HG02852 (cell line): Measurements from ENCODE around the gene TMPRSS4.
"Not testable (repeated sequence)": the region's sequence is repeated elsewhere in the genome, so short reads cannot be mapped to it uniquely, and the experiment has no call there.

ENCODE experiments used
- ATAC-seq: cut with Tn5 transposase; IDR thresholded peaks from one replicate; pipeline ENCODE4 v1.9.1; 2021; ENCODE audit warnings: mild to moderate bottlenecking, moderate library complexity; ENCODE audit not compliant: unreplicated experiment

Gene TMPRSS4

DNA sequence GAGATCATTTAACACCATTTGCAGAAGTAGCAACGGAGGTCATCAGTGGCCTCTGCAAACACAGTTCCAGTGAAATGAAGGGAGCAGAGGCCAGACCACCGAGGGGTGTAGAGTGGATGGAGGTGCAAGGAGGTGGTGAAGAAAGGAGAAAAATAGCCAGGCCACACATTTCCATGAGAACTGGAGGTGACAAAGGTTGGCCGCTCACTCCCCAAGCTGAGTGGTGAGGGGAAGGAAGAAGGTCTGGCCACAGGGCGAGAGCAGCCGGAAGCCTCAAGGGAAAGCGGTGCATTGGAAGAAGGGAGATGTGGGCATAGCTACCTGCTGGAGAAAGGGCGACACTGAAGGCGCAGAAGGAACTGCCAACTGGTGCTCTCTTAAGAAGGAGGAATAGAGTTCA lies 20.1 kb upstream of the TMPRSS4 start:
- no peak for ATAC-seq

DNA sequence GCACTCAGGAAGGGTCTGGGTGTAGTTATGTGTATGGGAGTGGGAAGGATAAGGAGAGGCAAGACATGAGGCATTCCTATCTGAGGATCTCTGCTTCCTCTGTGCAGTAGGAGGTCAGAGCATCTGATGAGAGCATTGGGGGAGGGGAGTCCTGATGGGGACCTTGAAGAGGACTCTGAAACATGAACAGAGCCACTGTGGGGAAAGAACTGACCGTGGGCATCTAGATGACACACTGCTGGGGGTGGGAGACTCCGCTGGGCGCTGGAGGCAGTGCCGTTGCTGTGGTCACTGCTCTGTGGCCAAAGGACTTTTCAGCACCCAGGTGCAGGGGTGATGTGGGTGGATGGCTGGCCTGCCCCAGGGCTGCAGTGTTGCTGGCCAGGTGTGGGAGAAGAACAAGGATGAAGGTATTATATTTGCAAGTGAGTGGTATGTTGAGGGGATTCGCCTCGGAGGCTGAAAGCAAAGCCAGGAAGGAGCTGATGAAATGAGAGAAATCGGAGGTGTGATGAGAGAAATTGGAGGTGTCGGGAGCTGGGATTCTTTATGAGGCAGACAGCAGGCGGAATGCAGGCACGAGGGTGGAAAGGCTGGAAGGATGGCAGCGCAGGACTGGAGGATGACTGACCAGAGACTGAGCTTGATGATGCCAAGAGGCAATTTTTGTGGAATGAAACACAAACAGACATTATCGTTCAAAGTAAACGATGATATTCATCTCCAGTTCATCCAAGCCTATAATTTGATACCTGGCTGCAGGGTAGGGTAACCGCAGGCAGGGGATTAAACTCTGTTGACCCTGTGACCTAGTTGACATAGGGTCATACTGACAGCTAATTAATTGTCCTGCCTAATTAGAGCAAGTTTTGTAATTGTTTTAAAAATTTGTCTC lies 19.4 kb upstream of the TMPRSS4 start:
- no peak for ATAC-seq

DNA sequence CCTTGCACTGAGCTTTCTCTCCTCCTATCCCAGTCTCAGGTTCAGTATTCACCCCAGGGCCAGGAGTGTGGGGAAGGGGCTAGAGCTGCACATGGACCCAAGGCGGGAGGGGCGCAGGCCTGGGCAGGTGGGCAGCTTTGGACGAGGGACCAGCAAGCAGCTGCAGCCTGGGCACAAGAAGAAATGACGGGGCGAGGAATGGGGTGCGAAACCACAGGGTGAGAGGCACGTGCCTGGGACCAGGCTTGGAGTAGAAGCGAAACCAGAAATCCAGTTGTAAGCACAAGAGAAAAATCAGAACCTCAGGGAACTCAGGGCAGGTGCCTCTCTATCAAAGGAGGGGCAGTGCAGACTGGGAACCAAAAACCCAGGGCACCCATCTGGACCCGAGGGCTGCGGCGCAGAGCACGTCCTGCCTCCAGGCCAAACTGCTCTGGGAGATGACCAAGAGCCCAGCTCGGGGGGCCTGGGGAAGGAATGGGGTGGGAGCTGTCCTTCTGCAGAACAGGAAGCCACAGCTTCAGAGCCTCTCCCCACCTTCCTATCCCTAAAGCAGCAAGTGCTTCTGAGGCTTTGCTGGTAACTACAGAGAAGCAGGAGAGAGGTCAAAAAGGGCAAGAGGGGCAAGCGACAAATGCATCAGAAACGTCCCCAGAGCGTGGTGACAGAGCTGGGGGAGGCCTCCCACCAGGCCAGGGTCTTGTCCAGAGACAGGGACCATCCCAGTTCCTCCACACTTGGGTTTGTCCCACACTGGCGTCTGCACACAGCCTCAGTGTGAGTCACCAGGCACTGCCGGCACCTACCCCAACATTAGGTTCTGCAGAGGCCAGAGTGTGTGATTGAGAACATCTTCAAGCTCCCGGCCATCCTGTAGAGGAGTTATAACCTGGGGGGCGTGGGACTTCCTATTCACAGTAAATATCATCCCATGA lies 18.3 kb upstream of the TMPRSS4 start:
- no peak for ATAC-seq

DNA sequence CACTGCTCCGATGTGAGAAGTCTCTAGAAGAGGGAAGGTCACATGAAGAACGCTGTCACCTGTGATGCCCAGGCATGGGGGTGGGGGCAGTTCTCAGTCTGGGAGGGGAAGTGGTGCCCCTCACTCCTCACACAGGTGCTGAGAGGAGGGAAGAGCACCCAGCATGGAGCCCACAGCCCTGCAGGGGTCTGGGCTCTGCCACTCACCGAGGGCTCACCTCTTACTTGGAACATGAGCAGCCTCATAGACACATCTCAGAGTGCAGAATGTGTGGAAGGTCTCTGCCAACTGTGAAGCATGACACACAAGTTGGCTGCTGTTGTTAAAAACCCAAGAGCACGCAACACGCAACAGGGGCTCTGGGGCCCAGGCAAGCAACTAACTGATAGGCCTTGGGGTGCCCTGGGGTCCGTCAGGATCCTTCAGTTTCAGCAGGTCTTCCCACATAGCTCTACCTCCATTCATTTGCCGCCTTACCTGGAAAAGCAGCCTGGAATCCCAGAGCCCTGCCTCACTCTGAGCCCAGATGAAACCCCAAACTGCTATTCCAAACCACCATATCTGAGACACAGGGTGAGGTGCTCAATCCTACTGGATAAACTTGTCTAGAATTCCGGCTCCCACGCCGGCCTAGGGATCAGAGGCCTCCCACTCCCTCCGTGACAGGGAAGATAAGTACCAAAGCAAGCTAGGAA lies 17.5 kb upstream of the TMPRSS4 start:
- ATAC-seq = no peak

DNA sequence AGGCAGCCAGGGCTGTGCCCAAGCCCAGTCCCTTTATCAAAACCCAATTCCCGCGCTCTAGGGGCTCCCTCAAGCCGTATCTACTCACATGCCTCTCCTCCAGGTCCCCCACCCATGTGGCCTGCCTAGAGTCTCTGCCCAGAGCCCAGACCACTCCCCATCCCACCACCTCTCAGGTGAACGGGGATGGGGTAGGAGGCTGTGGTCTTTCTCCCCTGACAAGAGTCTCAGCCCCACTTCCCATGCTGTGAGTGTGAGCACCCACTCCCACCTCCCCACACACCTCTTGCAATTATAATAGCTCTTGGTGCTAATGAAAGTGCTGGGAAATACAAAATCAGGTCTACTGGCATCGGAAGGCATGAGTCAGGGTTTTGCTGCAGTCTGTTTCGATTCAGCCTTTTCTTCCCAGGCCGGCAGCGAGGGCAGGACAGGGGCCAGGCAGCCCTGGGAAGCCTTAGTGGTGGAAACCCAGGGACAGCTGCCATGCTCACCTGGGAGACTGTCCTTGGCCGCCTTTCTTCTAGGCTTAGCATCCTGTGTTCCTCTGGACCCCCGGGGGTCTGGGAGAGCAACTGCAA lies 16.7 kb upstream of the TMPRSS4 start:
- no peak for ATAC-seq

DNA sequence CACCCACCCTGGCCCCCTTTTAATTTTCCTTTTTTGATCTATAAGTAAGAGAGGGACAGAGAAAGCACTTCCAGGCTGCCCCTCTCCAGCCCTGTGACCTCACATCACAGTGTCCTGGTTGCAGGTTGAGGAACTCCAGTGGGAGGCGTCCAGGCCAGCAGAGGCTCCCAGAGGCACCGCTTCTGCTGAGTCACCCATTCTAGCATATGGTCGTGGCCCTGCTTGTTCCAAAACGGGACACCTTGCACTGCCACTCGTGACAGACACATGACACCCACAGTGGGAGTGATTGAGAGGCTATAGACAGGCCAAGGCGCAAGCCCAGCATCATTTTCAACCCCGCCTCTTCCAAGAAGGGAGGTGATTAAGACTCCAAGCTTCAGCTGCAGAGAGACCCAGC lies 16.0 kb upstream of the TMPRSS4 start:
- no peak for ATAC-seq

DNA sequence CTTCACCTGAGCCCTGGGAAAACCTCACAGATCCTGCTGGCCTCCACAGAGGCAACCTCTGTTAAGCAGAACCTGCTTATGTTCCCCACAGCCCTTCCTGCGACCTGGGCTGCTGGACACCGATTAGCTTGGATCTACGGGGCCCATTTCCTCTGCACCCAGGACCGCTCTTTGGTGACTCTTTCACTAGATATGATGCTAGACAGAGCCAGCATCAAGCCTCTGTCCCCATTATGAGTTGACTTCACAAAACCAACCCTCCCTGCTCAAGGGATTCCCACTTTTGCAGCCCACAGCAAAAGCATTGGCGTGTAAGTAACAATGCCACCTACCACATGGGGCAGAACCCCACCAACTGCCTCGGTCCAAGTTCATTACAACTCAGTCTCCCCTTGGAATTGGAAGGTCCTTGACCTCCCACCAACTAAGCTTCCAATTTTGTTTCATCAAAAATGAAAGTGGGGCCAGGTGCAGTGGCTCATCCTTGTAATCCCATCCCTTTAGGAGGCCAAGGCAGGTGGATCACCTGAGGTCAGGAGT lies 15.2 kb upstream of the TMPRSS4 start:
- no peak for ATAC-seq

DNA sequence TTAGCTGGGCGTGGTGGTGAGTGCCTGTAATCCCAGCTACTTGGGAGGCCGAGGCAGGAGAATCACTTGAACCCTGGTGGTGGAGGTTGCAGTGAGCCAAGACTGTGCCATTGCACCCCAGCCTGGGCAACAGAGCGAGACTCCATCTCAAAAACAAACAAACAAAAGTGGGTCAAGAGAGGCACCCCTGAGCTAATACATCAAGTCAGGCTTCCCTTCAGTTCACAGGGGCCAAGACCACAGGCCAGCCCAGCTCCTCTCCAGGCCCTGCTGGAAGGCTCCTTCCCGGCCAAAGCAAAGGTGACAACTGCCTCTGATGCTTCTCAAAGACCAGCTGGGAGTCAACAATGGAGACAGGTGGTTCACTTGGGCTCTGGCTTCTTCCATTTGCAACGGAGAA lies 14.7 kb upstream of the TMPRSS4 start:
- ATAC-seq = not testable (repeated sequence)

DNA sequence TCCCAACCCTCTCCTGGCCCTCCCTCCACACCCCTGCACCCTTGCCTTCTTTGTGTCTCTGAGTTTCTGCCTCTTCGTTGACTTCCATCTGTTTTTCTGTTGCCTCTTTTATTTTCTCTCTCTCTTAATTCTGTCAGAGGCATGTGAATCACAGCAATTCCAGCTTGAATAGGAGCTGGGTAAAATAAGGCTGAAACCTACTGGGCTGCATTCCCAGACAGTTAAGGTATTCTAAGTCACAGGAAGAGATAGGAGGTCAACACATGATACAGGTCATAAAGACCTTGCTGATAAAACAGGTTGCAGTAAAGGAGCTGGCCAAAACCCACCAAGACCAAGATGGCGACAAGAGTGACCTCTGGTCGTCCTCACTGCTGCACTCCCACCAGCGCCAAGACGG lies 14.2 kb upstream of the TMPRSS4 start:
- not testable (repeated sequence) for ATAC-seq

DNA sequence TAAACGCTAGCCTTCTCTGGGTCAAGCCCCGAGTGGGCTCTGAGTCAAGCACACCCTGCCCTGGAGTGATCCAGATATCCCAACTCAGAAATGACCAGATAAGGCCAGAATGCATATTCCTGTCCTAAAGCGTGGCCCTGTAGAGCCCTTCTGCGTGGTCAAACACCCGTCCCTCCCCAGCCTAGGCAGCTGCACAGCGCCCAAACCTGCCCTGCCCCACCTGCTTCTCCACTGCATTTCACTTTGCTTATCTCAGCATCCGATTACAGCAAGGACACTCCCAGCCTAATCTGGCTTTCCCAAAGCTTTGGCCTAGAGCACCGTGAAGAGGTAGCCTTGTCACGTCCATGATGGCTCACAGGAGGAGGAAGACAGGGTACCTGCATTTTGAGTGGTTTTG lies 11.9 kb upstream of the TMPRSS4 start:
- no peak for ATAC-seq

DNA sequence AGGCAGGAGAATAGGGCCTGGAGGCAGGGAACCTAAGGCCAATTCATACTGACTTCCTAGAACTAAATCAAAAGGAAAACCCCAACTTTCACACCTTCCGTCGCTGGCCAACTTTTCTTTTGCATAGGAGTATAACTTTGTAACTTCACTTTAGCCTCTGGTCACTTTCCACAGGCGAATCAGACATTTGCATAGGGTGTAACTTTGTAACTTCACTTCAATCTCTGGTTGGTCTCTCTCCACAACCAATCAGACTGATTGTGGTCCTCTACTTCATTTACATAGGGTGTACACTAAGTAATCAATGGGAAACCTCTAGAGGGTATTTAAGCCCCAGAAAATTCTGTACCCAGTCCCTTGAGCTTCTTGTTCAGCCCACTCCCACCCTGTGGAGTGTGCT lies 11.5 kb upstream of the TMPRSS4 start:
- ATAC-seq = no peak

DNA sequence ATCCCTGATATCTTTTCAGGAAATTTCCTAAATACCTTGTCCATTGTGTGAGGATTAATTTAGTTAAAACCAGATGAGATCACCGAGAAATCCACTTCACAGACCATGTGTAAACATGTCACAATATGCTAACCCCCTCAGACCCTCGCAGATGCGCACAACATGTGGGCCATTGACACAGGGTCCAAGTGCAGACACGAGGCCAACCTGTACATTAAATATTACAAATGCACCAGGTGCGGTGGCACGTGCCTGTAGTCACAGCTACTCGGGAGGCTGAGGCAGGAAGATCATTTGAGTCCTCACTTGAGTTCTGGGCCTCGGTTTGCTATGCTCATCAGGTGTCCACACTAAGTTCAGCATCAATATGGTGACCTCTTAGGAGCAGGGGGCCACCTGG lies 9.9 kb upstream of the TMPRSS4 start:
- no peak for ATAC-seq

DNA sequence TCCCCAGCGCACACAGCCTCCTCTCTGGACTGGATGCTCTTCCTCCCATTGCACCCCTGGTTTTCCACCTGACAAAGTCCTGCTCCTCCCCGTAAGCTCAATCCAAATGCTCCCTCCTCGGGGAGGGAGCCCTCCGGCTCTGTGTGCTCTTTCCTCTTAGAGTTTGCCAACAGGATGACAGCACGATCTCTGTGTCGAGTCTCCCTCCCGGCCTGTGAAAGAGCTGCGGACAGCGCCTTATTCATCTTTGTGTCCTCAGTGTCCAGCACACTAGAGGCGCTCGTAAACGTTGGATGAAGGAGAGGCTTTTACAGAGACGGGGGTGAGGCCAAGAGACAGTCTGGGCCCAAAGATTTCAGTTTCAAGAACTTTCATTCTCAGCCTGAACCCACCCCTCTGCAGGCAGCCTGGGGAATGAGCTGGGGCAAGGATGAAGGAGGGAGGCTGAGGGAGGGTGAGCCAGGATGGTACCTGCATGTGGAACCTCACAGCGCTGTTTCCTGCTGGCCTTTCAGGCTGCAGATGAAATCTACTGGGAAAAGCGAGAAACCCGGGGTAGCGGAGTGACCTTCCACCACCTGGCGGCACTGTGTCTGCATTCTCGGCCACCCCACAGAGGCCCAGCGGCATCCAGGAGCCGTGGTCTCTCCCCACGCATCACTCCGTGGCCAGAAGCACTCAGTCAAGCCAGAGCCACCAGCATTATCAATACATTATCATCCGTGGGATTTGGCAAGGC lies 8.5 kb upstream of the TMPRSS4 start:
- ATAC-seq = no peak

DNA sequence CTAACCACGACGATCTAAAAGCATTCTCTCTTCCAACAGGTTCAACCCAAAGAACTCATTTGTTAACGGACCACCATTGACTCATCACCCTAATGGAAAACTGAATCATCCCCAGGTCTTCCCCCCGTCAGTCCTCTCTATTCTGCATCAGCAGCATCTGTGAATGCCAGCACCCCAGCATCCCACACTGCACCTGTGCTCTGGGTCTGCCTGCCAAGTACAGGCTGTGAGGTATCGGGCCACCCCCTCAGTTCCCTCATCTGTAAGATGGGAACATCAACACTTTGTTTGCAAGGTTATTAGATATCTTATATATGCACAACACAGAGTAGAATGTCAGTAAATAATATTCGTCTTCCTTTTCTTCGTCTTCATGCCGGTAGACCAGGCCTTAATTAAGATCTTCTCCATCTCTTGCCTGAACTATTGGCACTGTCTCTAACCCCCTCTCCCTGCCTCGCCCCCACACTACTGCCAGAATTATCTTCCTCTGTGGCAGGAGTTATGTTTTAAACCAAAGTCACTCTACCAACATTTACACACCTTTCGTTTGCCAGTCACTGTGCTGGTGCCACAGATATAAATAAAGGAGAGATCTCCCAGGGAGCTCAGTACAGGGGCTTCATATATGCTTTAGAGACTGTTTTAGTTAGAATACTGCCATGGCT lies 7.8 kb upstream of the TMPRSS4 start:
- no peak for ATAC-seq

DNA sequence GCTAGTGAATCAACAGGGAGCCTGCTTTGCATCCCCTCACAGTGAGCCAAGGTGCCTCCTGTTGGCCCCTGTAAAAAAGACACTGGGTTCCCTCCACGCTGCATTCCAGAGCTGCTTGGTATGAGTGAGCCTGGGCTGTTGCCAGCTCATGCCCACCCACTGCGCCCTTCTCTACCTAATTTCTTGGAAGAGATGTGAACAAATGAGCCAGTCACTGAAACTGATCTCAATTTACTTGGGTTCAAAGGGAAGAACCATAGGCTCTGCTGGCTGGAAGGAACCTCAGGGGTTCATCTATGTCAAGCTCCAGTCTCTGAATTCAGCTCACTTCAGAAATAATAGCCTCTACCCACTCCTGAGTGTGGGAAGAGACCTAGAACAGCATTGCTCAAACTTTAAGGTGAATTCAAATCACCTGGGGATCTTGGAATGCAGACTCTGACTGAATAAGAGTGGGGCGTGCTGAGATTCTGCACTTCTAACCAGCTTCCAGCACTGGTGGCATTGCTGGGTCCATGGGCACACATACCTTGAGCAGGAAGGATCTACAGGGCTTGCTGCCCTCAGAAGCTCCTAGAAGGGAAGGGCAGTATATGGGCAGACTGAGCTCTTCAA lies 5.4 kb upstream of the TMPRSS4 start:
- no peak for ATAC-seq

DNA sequence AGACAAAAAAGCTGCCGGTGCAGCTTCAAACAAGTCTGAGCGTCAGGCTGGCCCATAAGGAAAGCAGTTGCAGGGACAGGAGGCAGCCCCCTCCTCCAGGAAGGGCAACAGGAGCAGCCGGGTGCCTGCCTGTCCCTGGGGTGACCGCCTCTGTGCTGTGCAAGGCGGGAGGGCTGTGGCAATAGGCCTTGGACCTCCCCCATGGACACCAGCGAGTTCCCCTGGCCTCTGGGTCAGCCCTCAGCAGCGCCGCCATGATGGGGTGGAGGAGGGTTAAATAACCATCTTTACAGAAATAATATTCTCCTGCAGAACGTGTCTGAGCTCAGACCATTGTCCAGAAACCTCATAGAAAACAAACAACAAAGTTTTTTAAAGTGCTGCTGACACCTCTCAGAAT lies 3.3 kb upstream of the TMPRSS4 start:
- ATAC-seq = no peak

DNA sequence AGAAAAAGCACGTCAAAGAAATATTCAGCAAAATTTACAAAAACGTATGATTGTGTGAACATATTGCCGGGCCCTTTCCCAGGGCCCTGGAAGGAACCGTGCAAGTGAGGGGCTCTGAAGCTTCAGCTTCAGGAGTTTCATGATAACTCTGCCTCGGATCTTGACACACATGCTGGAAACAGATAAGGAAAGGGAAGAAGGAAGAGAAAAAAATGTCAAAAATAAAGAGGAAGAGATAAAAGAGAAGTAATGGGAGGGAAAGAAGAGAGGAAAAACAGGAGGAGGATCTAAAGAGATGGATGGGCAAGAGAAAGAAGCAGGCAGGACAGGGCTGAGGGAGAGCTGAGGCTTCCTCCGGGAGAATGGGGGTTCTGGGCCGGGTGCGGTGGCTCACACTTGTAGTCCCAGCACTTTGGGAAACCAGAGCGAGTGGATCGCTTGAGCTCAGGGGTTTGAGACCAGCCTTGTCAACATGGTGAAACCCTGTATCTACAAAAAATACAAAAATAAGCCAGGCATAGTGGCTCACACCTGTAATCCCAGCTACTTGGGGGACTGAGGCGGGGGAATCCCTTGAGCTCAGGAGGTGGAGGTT lies 2.7 kb upstream of the TMPRSS4 start:
- ATAC-seq = no peak

DNA sequence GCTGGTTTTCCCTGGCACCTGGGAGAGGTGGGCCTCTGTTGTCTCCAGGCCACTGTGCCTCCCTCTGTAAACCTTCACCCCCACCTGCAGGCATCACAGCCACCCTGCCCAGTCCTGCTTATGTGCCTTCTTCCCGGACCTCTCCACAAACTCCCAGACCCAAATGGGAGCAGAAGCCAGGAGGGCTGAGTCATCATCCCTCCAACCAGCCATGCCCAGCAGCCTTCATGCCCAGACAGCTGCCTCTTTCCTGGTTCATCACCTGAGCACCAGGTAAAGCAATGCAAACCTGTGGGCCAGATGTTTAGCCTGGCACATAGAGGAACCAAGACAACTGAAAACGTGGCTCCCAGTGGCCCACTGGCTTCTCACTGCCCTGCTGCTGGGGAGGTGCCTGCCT lies 2.1 kb upstream of the TMPRSS4 start:
- no peak for ATAC-seq
